K562 (cell line): ENCODE results near the gene ZNF148.

Experiments used
- CTCF ChIP-seq, 3 experiments: IDR thresholded peaks in 2 of 3; conservative IDR thresholded peaks in 1 of 3; 2 replicates each; pipeline ENCODE4 v1.5.1; 2011 to 2012; ENCODE audit warnings: low read length in 3 of 3, mild to moderate bottlenecking in 3 of 3, control low read depth in 2 of 3, improper control_type of control experiment in 1 of 3, inconsistent platforms in 1 of 3, low read depth in 1 of 3, mixed read lengths in 1 of 3, moderate library complexity in 1 of 3; ENCODE audit not compliant: insufficient read depth in 2 of 3
- ZBTB26 ChIP-seq: fragments of 450-650 bp; formaldehyde crosslinking; IDR thresholded peaks from 2 replicates; pipeline ENCODE4 v1.4.0; 2022; ENCODE audit warnings: missing genetic modification characterization
- ZBTB8A ChIP-seq: fragments of 450-650 bp; IDR thresholded peaks from 2 replicates; pipeline ENCODE4 v1.6.1; 2018; ENCODE audit warnings: mild to moderate bottlenecking, moderate library complexity; ENCODE audit not compliant: partially characterized antibody
- ZNF124 ChIP-seq: sonication (generic); formaldehyde crosslinking; IDR thresholded peaks from 2 replicates; pipeline ENCODE4 v1.8.1; 2022; ENCODE audit warnings: missing genetic modification reagents

- TF ChIP-seq ZNF124 (CRISPR knock-in tag) (no peak), ZBTB26 (CRISPR knock-in tag) (no peak), ZBTB8A (no peak), CTCF (IDR thresholded peaks at IDR 0.05 in 2 of 3, conservative IDR thresholded peaks at IDR 0.05 in 1 of 3; ENCODE audit: insufficient read depth in 2 of 3, low read depth in 1 of 3, low read length in 3 of 3) (no peak)
Measured at GRCh38 chr3:125378762-125379161, 3.6 kb upstream of the ZNF148 start.
